ENCODE measurements around the gene KATNB1.

DNA sequence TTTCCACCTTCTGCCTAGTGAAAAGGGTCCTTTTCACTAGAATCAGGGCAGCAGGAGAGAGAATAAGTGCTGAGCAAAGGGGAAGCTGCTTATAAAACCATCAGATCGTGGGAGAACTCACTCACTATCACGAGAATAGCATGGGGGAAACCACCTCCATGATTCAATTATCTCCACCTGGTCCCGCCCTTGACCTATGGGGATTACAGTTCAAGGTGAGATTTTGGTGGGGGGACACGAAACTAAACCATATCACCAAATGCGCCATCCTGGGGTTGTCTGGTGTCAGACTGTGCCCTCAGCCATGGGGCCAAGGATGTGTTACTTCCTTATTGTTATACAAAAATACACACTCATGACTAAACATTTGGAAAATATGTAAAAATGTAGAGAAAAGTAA is 10.4 kb upstream of the KATNB1 start:
- TF ChIP-seq, protein P1, sequence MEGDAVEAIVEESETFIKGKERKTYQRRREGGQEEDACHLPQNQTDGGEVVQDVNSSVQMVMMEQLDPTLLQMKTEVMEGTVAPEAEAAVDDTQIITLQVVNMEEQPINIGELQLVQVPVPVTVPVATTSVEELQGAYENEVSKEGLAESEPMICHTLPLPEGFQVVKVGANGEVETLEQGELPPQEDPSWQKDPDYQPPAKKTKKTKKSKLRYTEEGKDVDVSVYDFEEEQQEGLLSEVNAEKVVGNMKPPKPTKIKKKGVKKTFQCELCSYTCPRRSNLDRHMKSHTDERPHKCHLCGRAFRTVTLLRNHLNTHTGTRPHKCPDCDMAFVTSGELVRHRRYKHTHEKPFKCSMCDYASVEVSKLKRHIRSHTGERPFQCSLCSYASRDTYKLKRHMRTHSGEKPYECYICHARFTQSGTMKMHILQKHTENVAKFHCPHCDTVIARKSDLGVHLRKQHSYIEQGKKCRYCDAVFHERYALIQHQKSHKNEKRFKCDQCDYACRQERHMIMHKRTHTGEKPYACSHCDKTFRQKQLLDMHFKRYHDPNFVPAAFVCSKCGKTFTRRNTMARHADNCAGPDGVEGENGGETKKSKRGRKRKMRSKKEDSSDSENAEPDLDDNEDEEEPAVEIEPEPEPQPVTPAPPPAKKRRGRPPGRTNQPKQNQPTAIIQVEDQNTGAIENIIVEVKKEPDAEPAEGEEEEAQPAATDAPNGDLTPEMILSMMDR (conservative IDR thresholded peaks at IDR 0.05; ENCODE audit: low read depth in 2 of 2) = no peak
- TF ChIP-seq EZH2 (IDR thresholded peaks at IDR 0.05; ENCODE audit: low read depth, unreplicated experiment) = no peak
- TF ChIP-seq, protein P2, sequence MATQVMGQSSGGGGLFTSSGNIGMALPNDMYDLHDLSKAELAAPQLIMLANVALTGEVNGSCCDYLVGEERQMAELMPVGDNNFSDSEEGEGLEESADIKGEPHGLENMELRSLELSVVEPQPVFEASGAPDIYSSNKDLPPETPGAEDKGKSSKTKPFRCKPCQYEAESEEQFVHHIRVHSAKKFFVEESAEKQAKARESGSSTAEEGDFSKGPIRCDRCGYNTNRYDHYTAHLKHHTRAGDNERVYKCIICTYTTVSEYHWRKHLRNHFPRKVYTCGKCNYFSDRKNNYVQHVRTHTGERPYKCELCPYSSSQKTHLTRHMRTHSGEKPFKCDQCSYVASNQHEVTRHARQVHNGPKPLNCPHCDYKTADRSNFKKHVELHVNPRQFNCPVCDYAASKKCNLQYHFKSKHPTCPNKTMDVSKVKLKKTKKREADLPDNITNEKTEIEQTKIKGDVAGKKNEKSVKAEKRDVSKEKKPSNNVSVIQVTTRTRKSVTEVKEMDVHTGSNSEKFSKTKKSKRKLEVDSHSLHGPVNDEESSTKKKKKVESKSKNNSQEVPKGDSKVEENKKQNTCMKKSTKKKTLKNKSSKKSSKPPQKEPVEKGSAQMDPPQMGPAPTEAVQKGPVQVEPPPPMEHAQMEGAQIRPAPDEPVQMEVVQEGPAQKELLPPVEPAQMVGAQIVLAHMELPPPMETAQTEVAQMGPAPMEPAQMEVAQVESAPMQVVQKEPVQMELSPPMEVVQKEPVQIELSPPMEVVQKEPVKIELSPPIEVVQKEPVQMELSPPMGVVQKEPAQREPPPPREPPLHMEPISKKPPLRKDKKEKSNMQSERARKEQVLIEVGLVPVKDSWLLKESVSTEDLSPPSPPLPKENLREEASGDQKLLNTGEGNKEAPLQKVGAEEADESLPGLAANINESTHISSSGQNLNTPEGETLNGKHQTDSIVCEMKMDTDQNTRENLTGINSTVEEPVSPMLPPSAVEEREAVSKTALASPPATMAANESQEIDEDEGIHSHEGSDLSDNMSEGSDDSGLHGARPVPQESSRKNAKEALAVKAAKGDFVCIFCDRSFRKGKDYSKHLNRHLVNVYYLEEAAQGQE (IDR thresholded peaks at IDR 0.05; ENCODE audit: unreplicated experiment) = no peak
- TF ChIP-seq EZH2phosphoT487 (IDR thresholded peaks at IDR 0.05; ENCODE audit: unreplicated experiment) = no peak
- no peak for TF ChIP-seq POLR2AphosphoS5 (IDR thresholded peaks at IDR 0.05; ENCODE audit: low read depth)
- TF ChIP-seq STAT1 (IDR thresholded peaks at IDR 0.05; ENCODE audit: unreplicated experiment) = no peak
- TF ChIP-seq CREB1 (CRISPR knock-in tag; IDR thresholded peaks at IDR 0.05; ENCODE audit: low read depth) = no peak
- no peak for TF ChIP-seq ZNF114 (CRISPR knock-in tag; IDR thresholded peaks at IDR 0.05)

Data from GM23338 (cell line).